ELR (cell line): Measurements from ENCODE around the gene PRKAA1.
"Not testable (repeated sequence)": the region's sequence is repeated elsewhere in the genome, so short reads cannot be mapped to it uniquely, and the experiment has no call there.

Experiments used
- DNase-seq: peaks from one replicate; pipeline ENCODE4 v3.0.0-alpha.2; 2015; ENCODE audit warnings: low read depth

Gene PRKAA1

GRCh38 chr5:40722497-40722911 is 75.7 kb downstream of the PRKAA1 start:
- not testable (repeated sequence) for DNase-seq

- no peak for DNase-seq
Measured at GRCh38 chr5:40720069-40720468, 78.1 kb downstream of the PRKAA1 start.

GRCh38 chr5:40717281-40717680 is 80.9 kb downstream of the PRKAA1 start:
- DNase-seq: peak; percentile 46

- DNase-seq: no peak
Measured at GRCh38 chr5:40716590-40716989, 81.6 kb downstream of the PRKAA1 start.

- peak; percentile 42 for DNase-seq
Measured at GRCh38 chr5:40716000-40716399, 82.2 kb downstream of the PRKAA1 start.

GRCh38 chr5:40714001-40714400 is 84.2 kb downstream of the PRKAA1 start:
- no peak for DNase-seq

GRCh38 chr5:40710575-40710974 is 87.6 kb downstream of the PRKAA1 start:
- DNase-seq: not testable (repeated sequence)
